ENCODE measurements around the gene TRPM4. TPM values are rescaled to one million over a fixed set of nuclear protein-coding genes. Genes with fewer than 3 reads are reported as not detected.

The TRPM4 gene
- total RNA-seq, 2 donors from 2014 or later = 15.8 to 28.0 TPM

GRCh38 chr19:49210108-49210900, 52.7 kb downstream of the TRPM4 start:
- Histone ChIP-seq H3K4me3 (no peak overlapping the region), H3K9me3 (no peaks in the 10 kb centered on the region), H3K36me3 (replicated peaks in 1 of 2; ENCODE audit: insufficient read depth in 1 of 2, low read depth in 2 of 2) (no peaks in the 10 kb centered on the region), H3K4me1 (peaks cover 21% of the 10 kb centered on the region), H3K27me3 (no peaks in the 10 kb centered on the region), H3K27ac (peak overlapping the region in 3 of 4 donors; percentile 2 to 38 (median 29))
- ATAC-seq (peak; percentile 91), DNase-seq (peak; percentile 87 to 91 (median 88))
- TF ChIP-seq POLR2A (IDR thresholded peaks at IDR 0.05) (peak in 2 of 3 donors; percentile 19 to 33), CTCF (IDR thresholded peaks at IDR 0.05) (peak in 1 of 7 experiments; percentile 28)
- intact Hi-C loops (cut with DNase I) = no loop called here
- 30 to 39% methylated on average over 42 to 50 of the region's 50 CpGs for WGBS, 2 donors

GRCh38 chr19:49210901-49211451, 53.4 kb downstream of the TRPM4 start:
- no peaks in the 10 kb centered on the region for H3K27me3 ChIP-seq
- 54 to 65% methylated on average over 11 to 18 of the region's 19 CpGs for WGBS, 2 donors
- intact Hi-C loops (cut with DNase I) = no loop called here
- ATAC-seq (no peak), DNase-seq (no peak)
- H3K9me3 ChIP-seq = no peaks in the 10 kb centered on the region
- H3K27ac ChIP-seq = peak overlapping the region in 3 of 4 donors; percentile 2 to 38 (median 29)
- no peaks in the 10 kb centered on the region for H3K36me3 ChIP-seq (replicated peaks in 1 of 2; ENCODE audit: insufficient read depth in 1 of 2, low read depth in 2 of 2)
- peaks cover 21% of the 10 kb centered on the region for H3K4me1 ChIP-seq
- TF ChIP-seq CTCF (IDR thresholded peaks at IDR 0.05) (no peak), POLR2A (IDR thresholded peaks at IDR 0.05) (no peak)
- no peak overlapping the region for H3K4me3 ChIP-seq

GRCh38 chr19:49212016-49212701, 54.6 kb downstream of the TRPM4 start:
- 58 to 82% methylated on average over 5 to 7 of the region's 7 CpGs for WGBS, 2 donors
- intact Hi-C loops (cut with DNase I) = no loop called here
- no peaks in the 10 kb centered on the region for H3K27me3 ChIP-seq
- no peak for TF ChIP-seq CTCF (IDR thresholded peaks at IDR 0.05)
- TF ChIP-seq POLR2A (IDR thresholded peaks at IDR 0.05) = no peak
- ATAC-seq = no peak
- no peak overlapping the region for H3K4me3 ChIP-seq
- H3K4me1 ChIP-seq = peaks cover 21% of the 10 kb centered on the region
- peak in 1 of 4 donors; percentile 31 for DNase-seq
- H3K36me3 ChIP-seq (replicated peaks in 1 of 2; ENCODE audit: insufficient read depth in 1 of 2, low read depth in 2 of 2) = no peaks in the 10 kb centered on the region
- no peak overlapping the region for H3K27ac ChIP-seq
- no peaks in the 10 kb centered on the region for H3K9me3 ChIP-seq

GRCh38 chr19:49213791-49214190, 56.2 kb downstream of the TRPM4 start:
- intact Hi-C loops (cut with DNase I) = no loop called here

More at GRCh38 chr19:49213791-49214190, 56.2 kb downstream of the TRPM4 start:
- TF ChIP-seq POLR2A (IDR thresholded peaks at IDR 0.05) = no peak
- no peak for TF ChIP-seq CTCF (IDR thresholded peaks at IDR 0.05)
- H3K9me3 ChIP-seq = no peaks in the 10 kb centered on the region
- no peaks in the 10 kb centered on the region for H3K27me3 ChIP-seq
- DNase-seq (no peak), ATAC-seq (no peak)
- H3K4me1 ChIP-seq = peaks cover 18% of the 10 kb centered on the region
- H3K4me3 ChIP-seq = no peak overlapping the region
- no peak overlapping the region for H3K27ac ChIP-seq
- H3K36me3 ChIP-seq (replicated peaks in 1 of 2; ENCODE audit: insufficient read depth in 1 of 2, low read depth in 2 of 2) = no peaks in the 10 kb centered on the region
- WGBS, 2 donors = 86% methylated on average over 13 of the region's 13 CpGs

All from body of pancreas (tissue), 4 donors.